ENCODE data around the gene PTGIS.
"Not testable (repeated sequence)": the region's sequence is repeated elsewhere in the genome, so short reads cannot be mapped to it uniquely, and the experiment has no call there.

The PTGIS gene

GRCh38 chr20:49579874-49580812, 12.2 kb upstream of the PTGIS start:
- FAIRE-seq: no peak

- FAIRE-seq: no peak
Observed at GRCh38 chr20:49579195-49579594, 11.3 kb upstream of the PTGIS start.

DNA sequence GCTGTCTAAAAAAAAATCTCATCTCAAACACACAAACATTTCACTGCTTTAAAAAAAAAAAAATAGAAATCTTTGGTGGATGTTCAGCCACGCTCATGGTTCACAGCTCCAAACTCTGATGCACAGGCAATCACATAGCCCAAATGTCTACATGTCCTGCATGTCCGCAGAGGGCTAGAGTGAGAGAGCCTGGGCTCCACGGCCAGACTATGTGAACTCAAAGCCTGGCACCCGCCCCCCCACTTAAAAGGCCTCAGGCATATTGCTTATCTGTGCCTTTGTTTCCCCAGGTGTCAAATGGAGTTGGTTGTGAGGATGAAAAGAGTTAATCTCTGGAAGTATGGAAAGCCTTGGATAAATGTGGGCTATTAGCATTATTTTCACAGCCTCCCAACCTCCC, 10.5 kb upstream of the PTGIS start:
- FAIRE-seq: no peak

GRCh38 chr20:49575551-49576060, 7.7 kb upstream of the PTGIS start:
- FAIRE-seq: no peak

DNA sequence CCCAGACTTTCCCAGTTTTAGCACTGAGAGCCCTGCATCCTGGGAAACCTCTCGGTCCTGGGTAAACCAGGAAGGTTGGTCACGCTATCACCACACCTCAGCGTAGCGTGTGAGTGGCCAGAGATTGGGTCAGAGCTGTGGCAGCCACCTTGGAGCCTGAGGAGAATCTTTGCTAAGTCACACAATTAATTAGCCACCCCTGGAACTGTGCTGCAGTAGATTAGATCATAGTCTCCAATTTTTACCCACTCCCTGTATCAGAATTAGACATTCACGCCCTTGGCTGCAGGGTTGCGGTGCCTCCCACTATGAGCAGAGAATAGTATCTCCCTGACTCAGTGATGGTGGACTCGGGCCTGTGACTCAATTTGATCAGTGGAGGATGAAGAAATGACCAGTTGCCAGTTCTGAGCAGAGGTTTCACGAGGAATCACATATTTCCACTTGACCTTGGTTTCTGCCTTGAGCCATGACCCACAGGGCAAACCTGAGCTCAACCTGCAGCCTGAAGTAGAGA, 6.0 kb upstream of the PTGIS start:
- FAIRE-seq: no peak

- FAIRE-seq: no peak
Observed at GRCh38 chr20:49572857-49573256, 4.9 kb upstream of the PTGIS start.

DNA sequence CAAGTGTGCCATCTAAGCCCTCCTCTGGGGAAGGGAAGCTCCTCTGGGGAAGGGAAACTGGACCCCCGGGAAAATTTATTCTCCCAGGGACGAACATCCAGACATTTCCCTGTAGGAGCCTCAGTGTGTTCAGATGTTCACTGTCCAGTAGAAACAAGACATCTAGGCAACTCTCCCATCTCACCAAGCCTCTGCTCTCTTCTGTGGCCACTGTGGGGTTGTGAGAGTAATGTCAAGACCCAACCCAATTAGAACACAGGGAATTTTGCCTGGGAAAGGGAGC, 3.6 kb upstream of the PTGIS start:
- no peak for FAIRE-seq

- FAIRE-seq: no peak
Observed at GRCh38 chr20:49570828-49571552, 3.1 kb upstream of the PTGIS start.

GRCh38 chr20:49570161-49570827, 2.4 kb upstream of the PTGIS start:
- no peak for FAIRE-seq

GRCh38 chr20:49569411-49570115, 1.6 kb upstream of the PTGIS start:
- no peak for FAIRE-seq

DNA sequence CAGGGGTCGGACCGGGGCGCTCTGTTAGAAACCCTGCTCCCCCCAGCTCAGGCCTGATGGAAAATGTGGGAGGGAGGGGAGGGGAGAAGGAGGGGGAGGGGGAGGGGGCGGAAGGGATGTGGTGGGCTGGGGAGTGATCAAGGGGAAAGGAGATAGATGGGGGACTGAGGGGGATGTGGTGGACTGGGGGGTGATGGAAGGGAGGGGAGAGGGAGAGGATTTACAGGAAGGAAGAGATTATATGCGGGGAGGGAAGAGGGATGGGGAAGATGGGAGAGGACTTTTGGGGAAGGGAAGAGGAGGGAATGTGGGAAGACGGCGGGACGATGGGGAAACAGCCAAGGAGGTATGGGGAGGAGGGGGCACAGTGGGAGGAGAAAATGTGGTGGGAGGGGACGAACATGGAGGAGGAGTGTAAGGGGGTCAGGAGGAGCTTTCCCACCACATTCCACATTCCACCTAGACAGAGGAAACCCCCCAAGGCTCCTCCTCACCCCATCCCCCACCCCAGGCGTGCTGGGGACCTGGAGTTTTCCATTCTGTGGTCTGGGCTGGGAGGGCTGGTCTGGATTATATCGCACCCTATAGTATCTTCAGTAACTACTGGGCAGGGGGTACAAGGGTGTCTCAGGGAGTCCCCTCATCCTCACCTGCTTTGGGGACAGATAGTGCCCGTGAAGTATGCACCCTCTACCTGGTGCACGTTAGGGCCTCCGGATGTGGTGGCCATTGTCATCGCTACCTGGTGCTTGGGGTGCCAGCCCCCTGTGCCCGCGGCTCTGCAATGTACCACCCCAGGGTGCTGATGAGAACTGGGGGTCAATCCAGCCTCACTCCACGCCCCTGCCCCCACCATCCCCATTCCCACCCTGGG, 578 bp upstream of the PTGIS start:
- FAIRE-seq: no peak

GRCh38 chr20:49566401-49567364, 1.3 kb downstream of the PTGIS start:
- FAIRE-seq: no peak

DNA sequence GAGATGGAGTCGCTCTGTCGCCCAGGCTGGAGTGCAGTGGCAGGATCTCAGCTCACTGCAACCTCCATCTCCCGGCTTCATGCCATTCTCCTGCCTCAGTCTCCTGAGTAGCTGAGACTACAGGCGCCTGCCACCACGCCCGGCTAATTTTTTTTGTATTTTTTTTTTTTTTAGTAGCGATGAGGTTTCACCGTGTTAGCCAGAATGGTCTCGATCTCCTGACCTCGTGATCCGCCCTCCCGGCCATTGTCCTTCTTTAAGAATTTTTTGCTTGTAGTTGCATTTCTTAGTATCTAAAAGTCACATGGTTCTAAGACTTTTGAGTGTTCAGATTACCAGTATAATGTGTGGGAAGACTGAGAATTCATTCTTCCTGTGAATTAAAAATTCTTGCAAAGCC, 2.9 kb downstream of the PTGIS start:
- not testable (repeated sequence) for FAIRE-seq

DNA sequence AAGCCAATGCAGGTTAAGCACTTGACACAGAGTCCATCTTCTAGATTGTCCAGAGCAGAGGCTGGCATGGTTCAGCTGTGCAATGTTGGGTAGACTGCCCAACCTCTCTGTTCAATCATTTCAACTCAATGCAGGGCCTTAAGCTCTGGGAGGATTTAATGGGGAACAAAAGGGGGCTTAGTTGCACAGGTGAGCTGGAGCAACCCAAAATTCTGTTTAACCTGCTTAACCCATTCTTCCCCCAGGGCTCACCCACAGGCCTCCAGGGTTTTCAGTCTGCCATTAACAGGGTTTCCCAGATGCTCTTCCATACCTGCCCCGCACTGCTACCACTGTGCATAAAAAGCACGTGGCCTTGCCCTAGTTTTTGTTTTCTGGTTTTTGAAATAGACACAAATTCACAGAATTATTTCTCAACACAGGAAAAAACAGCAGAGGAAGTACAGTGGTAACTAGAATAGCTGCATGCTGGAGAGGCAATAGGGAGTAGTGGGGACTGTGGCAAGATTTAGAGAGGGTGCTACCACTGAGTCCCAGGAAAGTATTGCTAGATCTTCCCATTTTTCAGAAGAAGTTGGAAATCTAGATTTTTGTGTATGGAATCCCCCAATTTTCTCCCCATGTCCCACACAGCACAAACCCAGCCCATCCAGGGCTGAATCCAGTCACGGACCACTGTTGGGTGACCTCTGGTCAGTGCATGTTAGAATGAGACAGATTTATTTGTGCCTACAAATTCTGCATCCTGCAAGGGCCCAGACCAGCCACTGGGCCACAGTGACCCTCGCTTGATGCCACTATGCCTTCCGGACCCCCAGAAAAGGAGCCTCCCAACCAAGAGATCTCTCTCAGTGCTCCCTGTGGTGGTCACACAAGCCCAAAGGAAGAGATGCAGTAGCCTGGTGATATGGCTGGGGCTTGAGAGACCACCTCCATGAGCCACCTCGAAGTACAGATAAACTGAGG, 4.6 kb downstream of the PTGIS start:
- no peak for FAIRE-seq

DNA sequence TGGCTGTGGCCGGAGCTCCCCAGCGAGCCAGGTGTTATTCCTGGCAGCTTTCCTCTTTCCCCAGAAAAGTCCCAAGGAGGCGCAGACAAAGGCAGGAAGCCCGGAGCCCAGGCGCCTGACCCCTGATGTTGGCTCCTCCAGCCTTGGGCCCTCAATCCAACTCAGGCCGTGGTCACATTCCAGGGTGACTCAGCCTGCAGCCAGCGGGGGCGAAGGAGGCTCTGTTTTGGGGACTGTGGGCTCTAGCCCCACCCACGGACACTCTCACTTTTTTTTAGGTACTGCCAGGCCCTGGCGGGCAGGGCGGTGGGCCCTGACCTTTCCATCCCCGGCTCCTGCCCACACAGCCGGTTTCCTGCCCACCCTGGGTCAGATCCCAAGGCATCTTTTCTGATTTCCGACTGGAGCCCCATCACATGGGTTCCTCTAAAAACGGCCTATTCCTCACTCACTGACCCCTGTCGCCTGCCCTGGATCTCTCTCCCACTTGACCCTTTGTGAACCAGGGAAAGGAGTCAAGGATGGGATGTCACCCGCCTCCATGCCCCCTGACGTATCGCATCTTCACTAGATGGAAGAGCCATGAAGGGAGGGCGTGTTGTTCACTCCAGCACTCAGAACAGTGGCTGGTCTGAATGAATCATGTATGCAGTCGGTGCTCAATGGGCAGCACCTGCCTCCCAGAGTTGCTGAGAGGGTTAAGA, 5.5 kb downstream of the PTGIS start:
- no peak for FAIRE-seq

- no peak for FAIRE-seq
Observed at GRCh38 chr20:49561806-49562205, 6.1 kb downstream of the PTGIS start.

DNA sequence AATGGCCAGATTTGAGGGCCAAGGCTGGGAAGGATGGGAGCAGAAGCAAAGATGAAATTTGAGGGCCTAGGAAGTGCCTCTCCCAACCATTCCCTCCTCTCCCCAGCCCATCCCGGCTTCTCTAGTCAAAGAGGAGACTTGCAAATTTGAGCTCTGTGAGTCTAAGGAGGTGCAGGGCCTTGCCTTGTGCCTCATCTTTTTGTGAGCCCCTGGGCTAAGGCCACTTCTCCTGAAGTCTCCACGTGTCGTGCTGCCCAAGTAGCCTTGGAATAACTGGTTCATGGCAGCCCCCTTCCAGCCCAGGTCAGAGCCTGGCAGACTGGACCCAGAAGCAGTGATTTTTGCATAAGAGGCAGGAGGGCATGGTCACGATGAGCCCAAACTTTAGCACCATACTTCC, 6.7 kb downstream of the PTGIS start:
- no peak for FAIRE-seq

DNA sequence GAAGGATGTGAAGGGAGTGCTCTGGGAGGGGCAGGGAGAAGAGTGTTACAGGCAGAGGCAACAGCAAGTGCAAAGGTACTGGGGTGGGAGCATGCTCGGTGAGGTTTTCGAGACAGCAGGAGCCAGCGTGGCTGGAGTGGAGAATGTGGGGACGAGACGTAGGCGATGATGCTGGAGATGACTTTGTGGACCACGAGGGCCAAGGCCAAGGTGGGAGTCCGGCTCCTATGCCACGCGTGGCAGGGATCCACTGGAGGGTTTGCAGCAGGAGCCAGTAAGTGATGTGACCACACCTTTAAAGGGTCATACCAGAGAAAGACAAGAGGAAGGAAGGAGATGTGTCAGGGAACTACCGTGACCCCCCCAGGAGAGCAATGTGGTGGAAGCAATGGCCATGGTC, 7.3 kb downstream of the PTGIS start:
- FAIRE-seq: no peak

All from endometrium (tissue), 2 donors.